OCI-LY1 (cell line): Measurements from ENCODE around the gene C2orf68.

Experiments
- CTCF ChIP-seq: fragments of 200-600 bp; sonication (generic), shearing (Covaris generic); IDR thresholded peaks from 2 replicates; pipeline ENCODE4 v1.5.1; 2017; ENCODE audit warnings: mild to moderate bottlenecking, antibody characterized with exemption, low read length, moderate library complexity, mixed read lengths
- EZH2 ChIP-seq: fragments of 200-600 bp; sonication (generic), shearing (Covaris generic); IDR thresholded peaks from 2 replicates; pipeline ENCODE4 v1.8.0; 2017; ENCODE audit warnings: borderline replicate concordance, mixed run types, mild to moderate bottlenecking, antibody characterized with exemption, low read length, moderate library complexity, mixed read lengths

- no peak for TF ChIP-seq CTCF
- no peak for TF ChIP-seq EZH2
These were observed 48.9 kb upstream of the C2orf68 start for GRCh38 chr2:85660725-85661124.
